Neural crest cell (in vitro differentiated cells): ENCODE measurements around the gene GALNS. TPM values are rescaled to one million over a fixed set of nuclear protein-coding genes. Genes with fewer than 3 reads are reported as not detected.

Experiments
- DNase-seq: peaks from one replicate; pipeline ENCODE4 v3.0.0; 2021; ENCODE audit warnings: low read depth, mixed read lengths, low spot score
- H3K27ac Mint-ChIP-seq: one replicate; pipeline ENCODE4 v1.8.0; 2021; ENCODE audit warnings: mild to moderate bottlenecking, mixed read lengths; ENCODE audit not compliant: unreplicated experiment
- H3K27me3 Mint-ChIP-seq: 2 replicates; pipeline ENCODE4 v1.8.0; 2021; ENCODE audit warnings: low read depth, mild to moderate bottlenecking, mixed read lengths
- H3K36me3 Mint-ChIP-seq: 2 replicates; pipeline ENCODE4 v1.8.0; 2021; ENCODE audit warnings: low read depth, mild to moderate bottlenecking, mixed read lengths
- H3K4me1 Mint-ChIP-seq: 2 replicates; pipeline ENCODE4 v1.8.0; 2021; ENCODE audit warnings: mixed read lengths
- H3K4me3 Mint-ChIP-seq: one replicate; pipeline ENCODE4 v1.8.0; 2021; ENCODE audit warnings: mild to moderate bottlenecking, mixed read lengths
- H3K9me3 Mint-ChIP-seq: 2 replicates; pipeline ENCODE4 v1.8.0; 2021; ENCODE audit warnings: mixed read lengths
- CTCF ChIP-seq: fragments of 200-600 bp; sonication (generic); conservative IDR thresholded peaks from 2 replicates; pipeline ENCODE4 v1.5.0; 2021; ENCODE audit warnings: antibody characterized with exemption, mild to moderate bottlenecking
- total RNA-seq: library from RNA; stranded (reverse); gene quantifications from 2 replicates; pipeline ENCODE4 v1.2.1, GENCODE V29; 2021

The GALNS gene
- total RNA-seq, 1 donor from 2014 or later, result 19.7 TPM

DNA sequence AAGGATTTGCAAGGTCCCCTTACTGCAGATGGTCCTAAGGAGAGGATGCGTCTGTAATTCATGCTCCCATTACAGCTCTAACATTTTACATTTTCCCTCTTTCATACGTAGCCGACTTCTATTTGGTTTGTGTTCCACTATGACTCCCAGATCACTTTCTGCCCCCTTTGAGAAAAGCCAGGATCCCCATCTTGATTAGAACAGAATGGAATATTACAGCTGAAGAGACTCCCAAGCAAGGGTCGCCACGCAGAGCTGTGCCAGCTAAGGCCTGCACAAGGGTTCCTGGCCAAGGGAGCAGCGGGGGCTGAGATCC is 56.5 kb downstream of the GALNS start:
- DNase-seq, result no peak
- Mint-ChIP-seq H3K27ac (no peak overlapping the region), H3K27me3 (peaks cover 2% of the 10 kb centered on the region), H3K4me3 (peak overlapping the region; percentile 78), H3K36me3 (no peaks in the 10 kb centered on the region), H3K4me1 (no peaks in the 10 kb centered on the region), H3K9me3 (no peaks in the 10 kb centered on the region)
- no peak for TF ChIP-seq CTCF

DNA sequence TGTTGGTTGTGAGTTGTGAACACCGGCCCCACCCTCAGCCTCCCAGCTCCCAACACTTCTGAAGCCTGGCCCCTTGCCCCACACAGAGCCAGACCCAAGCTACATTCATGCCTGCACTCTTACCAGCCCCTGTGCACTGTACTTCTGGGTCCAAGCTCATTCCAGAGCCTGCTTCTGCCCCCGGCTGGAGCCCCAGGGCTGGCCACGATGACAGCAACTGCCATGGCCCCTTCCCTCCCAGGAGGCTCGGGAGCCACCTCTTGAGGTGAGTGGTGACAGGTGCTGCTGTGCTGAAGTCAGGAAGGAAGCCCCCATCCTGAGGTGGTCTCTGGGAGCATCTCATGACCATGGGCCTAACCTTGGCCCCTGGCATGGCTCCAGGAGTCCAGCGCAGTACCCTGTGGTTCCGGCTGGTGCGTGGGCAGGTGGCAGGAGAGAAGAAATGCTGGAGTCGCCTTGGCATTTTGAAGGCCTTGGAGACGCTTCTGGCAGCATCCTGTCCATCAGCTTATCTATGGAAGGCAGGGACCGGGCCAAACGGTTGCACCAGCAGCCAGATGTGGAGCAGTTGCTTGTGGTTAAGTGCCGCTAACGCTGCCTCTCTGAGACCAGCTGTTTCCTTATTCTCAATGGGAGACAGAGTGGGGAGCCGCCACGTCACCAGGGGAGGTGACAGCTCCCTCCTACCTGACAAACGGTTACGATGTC is 57.0 kb downstream of the GALNS start:
- no peaks in the 10 kb centered on the region for H3K4me1 Mint-ChIP-seq
- no peaks in the 10 kb centered on the region for H3K36me3 Mint-ChIP-seq
- DNase-seq, result no peak
- peaks cover 2% of the 10 kb centered on the region for H3K27me3 Mint-ChIP-seq
- H3K4me3 Mint-ChIP-seq, result peak overlapping the region; percentile 78
- no peaks in the 10 kb centered on the region for H3K9me3 Mint-ChIP-seq
- no peak for TF ChIP-seq CTCF
- H3K27ac Mint-ChIP-seq, result no peak overlapping the region

DNA sequence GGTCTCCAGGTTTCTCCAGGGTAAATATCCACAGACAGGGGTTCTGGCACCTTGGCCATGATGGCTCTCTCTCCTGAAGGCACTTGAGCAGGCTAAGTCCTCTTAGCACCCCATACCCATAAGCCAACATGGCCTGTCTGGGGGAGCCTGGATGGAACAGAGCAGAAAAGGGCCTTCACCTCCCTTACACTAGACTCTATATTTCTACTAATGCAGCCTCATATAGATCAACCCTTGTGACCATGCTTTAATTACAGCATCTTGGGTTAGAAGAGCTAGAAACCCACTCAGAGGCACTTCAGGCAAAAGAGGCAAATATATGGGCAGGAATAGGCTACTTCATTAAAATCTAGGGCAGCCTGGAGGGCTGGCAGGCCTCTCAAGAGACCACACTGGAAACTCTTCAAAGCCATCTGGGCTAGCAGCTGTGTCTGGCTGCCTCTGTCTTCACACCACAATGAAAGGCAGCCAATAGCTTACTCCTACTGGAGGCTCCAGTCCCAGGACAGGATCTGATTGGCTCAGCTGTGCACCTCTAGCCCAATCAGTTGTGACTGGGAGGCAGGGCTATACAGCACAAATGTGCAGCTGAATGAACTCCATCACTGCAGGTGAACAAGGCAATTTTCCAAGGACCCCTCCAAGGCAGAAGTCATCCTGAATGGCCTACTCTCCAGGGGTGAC is 57.8 kb downstream of the GALNS start:
- no peak for TF ChIP-seq CTCF
- DNase-seq, result no peak
- H3K27me3 Mint-ChIP-seq, result peaks cover 2% of the 10 kb centered on the region
- no peaks in the 10 kb centered on the region for H3K36me3 Mint-ChIP-seq
- peak overlapping the region; percentile 49 for H3K4me3 Mint-ChIP-seq
- no peaks in the 10 kb centered on the region for H3K9me3 Mint-ChIP-seq
- H3K4me1 Mint-ChIP-seq, result no peaks in the 10 kb centered on the region
- no peak overlapping the region for H3K27ac Mint-ChIP-seq

DNA sequence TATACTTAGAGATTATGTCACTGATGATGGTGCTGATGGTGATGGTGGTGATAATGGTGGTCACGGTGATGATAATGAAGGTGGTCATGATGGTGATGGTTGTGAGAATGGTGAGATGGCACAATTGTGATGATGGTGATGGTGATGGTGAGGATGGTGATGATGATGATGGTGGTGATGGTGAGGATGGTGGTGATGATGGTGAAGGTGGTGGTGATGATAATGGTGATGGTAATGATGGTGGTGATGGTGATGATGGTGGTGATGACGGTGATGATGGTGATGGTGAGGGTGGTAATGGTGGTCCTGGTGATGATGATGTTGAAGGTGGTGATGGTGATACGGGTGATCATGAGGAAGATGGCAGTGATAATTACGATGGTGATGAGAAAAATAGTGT is 58.7 kb downstream of the GALNS start:
- Mint-ChIP-seq H3K4me3 (no peak overlapping the region), H3K27ac (no peak overlapping the region), H3K4me1 (no peaks in the 10 kb centered on the region), H3K27me3 (peaks cover 2% of the 10 kb centered on the region), H3K36me3 (no peaks in the 10 kb centered on the region), H3K9me3 (no peaks in the 10 kb centered on the region)
- TF ChIP-seq CTCF, result no peak
- no peak for DNase-seq

DNA sequence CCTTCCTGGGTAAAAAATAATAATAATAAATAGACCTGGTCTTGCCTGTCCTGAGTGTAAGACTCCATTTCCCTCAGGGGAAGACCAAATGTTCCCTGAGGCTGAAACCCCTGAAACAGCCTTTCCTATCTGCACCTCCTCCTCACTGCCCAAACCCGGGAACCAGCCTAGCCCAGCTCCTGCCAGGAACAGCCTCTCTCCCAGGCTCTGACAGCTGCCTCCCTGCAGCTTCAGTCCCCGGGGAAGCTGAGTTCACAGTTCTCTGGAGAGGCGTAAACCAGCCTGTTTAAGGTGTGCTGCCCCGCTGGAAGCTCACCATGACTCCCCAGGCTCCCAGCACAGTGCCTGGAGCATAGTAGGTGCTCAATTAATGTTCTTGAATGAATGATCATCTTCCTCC is 60.5 kb downstream of the GALNS start:
- Mint-ChIP-seq H3K9me3 (no peaks in the 10 kb centered on the region), H3K27me3 (peaks cover 3% of the 10 kb centered on the region), H3K36me3 (no peaks in the 10 kb centered on the region), H3K4me3 (no peak overlapping the region), H3K27ac (peak overlapping the region; percentile 35), H3K4me1 (peaks cover 5% of the 10 kb centered on the region)
- no peak for DNase-seq
- no peak for TF ChIP-seq CTCF
